Measurements from ENCODE around the gene NCOA1.
"Not testable (repeated sequence)": the region's sequence is repeated elsewhere in the genome, so short reads cannot be mapped to it uniquely, and the experiment has no call there.

The NCOA1 gene

GRCh38 chr2:24477229-24477628 lies 13.8 kb upstream of the NCOA1 start:
- DNase-seq: no peak

- DNase-seq: no peak
These were observed 12.8 kb upstream of the NCOA1 start for GRCh38 chr2:24478243-24478642.

DNA sequence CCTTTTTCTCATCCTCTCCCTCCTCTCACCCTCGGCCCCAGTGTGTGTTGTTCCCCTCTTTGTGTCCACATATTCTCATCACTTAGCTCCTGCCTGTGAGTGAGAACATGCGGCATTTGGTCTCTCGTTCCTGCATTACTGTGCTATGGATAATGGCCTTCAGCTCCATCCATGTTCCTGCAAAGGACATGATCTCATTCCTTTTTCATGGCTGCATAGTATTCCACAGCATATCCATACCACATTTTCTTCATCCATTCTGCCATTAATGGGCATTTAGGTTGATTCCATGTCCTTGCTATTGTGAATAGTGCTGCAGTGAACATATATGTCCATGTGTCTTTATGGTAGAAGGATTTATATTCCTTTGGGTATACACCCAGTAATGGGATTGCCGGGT lies 10.8 kb upstream of the NCOA1 start:
- DNase-seq: no peak

DNA sequence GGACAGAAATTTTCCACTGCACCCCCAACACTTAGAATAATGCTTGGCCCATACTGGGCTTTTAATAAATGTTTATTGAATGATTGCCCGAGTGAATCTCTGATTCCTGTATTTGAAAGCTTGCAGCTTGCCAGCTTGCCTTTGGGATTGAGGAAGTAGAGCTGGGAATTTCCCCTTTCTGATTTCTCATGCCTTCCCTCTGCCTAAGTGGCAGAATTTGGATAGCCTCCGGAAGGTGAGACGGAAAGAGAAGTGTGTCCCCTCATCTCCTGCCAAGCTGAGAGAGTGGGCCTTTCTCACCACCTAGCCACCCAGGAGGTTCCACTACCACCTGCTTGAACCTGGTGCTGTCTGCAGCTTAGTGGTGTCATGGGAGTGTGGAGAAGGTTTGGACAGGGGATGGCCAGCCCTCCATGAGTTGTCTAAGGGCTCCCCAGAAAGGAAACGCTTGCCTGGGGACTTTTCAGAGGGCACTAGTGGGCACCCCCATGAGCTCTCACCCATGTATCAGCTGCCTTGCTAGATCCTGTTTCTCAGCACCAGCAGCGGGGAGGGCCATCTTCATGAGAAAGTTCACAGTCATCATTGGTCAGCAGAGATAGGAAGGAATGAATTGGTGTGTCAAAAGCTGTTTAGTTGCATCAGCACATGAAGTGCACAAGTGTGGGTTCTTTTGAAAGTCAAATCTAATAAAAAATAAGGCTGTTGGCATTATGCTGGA lies 8.6 kb upstream of the NCOA1 start:
- no peak for DNase-seq

- DNase-seq: no peak
These were observed 8.1 kb upstream of the NCOA1 start for GRCh38 chr2:24482972-24483300.

- not testable (repeated sequence) for DNase-seq
These were observed 6.4 kb upstream of the NCOA1 start for GRCh38 chr2:24484677-24485076.

DNA sequence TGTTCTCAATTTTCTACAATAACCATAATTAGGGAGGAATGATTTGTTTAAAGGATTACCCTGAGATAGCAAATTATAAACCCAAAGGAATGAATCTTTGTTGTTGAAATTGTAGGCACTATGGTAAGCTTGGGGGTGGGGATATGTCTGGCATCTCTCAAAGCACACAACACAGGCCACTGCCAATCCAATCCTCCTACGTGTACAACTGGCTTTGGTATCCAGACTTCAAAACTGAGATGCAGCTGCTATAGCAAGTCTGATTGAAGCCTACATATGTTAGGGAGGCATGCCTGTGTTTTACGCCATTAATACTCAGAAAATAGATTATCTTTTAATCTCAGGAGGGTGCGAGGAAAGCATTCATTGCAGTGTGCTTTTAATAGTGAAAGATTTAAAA lies 5.9 kb upstream of the NCOA1 start:
- no peak for DNase-seq

DNA sequence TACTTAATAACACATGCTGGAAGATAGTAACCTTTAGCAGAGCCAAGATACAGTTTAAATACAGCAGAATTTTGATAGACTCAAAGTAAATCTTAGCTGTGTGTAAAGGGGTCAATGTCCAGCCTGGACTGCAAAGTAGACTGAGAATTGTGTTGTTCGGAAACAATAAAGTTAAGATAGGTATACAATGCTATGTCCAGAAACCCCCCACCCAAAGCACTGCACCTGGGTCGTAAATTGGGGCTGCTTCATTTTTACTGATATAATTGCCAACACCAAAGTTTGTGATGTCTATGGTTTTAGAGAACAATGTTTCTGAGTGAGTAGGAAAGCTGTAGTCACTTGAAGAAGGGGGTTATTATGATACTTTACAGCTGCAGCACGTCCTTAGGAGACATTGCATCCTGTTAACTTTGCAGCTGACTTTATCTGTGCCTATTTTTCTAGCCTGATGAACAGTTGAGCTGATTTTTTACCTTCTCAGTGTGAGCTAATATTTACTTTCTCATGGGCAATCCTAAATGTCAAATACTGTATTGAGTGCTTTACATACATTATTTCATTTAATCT lies 4.3 kb upstream of the NCOA1 start:
- no peak for DNase-seq

DNA sequence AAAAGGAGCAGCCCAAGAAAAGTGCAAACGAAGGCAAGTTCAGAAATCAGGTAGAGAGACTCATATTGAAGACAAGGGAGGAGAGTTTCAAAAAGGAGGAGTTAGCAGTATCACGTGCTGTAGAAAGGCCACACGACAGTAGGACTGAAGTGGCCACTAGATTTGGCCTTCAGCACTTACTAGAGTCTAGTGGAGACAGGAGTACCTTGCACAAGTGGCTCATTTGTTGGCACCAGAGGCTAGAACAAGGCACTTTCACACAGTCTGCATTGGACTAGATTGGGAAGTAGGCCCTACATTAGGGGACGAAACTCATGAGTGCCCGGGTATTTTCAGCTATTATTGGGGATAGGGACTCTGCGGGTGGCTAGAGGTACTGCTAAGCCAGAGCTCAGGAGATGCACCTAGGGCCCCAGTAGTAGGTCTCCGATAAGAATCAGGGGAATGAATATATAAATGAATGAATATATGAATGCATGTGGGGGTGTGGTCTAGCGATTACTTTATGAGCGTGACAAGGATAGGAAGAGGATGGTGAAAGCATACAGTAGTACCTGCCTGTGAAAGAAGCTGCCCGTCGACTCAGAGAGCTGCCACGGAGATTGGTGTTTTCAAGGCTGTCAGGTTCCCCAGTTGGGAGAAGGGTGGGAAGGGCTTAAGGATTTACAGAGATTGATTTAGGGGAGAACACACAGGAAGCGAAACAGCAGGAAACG lies 1.4 kb upstream of the NCOA1 start:
- DNase-seq: no peak

DNA sequence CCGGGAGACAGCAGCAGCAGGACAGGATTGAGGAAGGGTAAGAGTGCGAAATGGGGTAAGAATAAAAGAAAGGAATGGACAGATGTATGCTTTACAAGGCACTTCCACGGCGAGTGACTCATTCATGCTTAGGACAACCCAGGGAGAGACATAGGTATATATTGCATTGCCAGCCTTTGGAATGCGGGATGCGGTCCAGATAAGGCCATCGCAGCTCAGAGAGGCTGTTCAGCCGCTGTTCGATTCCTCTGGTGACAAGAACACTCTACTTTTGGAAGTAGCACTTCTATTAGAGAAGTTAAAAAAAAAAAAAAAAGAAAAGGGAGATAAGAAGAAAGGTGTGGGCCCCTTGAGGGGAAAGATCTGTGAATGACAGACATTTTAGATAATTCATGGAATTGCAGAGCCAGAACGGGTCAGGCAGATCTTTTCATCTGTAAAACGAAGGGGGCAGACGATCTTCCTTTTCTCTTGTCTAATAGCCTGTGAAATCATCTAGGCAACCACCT lies 819 bp upstream of the NCOA1 start:
- no peak for DNase-seq

GRCh38 chr2:24491542-24492420 lies 727 bp downstream of the NCOA1 start:
- no peak for DNase-seq

DNA sequence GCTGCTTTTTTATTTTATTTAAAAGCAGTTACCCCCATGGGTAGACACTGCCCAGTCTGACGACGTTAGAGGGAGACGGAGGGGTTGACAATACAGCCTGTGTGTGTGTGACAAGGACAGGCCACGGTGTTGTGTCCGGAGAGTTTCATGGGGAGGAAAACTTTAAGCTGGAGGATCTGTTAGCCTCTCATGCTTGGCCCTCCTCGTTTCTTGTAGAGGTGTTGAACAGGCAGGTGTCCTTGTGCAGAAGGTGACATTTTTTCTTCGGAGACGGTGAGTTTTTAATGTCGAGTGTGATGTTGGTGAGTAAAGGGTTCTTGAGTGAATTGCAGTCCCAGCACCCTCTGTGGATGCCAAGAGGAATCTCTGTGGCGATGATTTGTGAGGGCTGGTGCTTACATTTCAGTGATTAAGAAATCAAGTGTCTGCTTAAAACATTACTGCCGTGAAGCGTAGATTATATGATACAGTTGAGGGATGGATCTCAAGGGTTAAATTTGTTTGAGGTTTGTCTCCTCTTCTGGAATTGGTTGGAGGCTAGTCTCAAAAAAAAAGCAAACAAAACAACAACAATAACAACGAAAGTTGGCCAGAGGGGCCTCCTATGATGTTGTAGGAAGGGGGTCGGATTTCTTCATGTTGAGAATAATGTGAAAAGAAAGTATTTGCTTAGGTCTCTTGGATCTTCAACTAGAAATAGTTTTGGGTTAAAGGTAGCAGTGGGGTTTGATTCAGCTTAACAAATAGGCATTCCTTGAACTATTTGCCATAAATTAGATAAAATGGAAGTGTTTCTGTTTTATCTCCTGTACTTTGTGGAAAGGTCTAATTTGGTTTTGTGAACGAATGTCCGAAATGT lies 1.6 kb downstream of the NCOA1 start:
- peak; percentile 3 for DNase-seq

DNA sequence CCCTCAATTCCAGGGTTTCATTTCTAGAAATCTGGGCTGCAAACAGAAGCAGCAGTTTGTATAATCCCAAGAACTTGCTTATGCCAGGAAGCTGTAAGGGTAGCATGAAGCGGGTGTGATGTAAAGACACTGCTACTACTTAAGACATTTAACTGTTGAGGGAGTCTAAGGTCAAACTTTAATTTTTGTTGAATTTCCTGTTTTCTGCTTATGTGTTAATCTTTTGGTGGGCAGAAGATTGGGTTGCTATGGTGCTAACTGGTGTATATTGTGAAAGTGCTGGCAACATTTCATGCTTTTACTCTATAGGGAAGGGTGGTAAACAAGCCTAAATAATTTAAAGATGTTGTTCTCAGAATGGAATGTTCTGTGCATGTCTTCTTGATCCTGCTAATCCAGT lies 2.7 kb downstream of the NCOA1 start:
- DNase-seq: no peak

GRCh38 chr2:24494410-24494809 lies 3.4 kb downstream of the NCOA1 start:
- no peak for DNase-seq

DNA sequence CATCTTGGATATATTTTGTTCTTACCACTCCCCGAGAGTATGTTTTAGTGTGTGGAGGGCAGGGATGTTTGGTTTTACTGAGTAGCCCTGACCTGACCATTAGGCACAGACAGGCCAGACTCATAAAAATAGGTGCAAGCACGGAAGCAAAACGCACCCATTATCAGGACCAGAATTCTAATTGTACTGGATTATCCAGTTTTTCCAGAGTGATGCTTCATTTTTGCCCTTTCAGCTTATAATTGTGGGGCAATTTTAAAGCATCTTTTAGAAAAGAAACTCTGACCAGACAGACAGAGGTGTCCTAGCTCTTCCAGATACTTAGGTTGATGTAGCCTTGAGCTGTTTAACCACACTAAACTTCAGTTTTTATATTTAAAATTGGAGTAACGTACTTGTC lies 4.4 kb downstream of the NCOA1 start:
- no peak for DNase-seq

DNA sequence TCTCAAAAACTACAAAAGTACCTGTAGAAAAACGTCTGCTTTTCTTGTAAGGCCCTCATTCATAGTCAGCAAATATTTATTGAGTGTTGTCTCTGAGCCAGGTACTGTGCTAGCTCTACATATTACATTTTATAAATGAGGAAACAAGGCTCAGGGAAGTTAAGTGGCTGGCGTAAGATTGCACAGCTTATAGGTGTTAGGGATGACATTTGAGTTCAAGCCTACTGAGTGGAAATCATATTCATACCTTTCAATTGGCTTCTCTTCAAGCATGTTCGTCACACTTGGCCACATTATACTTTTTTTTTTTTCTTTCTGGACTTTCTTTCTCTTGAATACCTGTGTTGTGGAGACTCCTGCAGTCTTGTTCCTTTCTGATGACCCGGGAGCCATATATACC lies 5.9 kb downstream of the NCOA1 start:
- no peak for DNase-seq

DNA sequence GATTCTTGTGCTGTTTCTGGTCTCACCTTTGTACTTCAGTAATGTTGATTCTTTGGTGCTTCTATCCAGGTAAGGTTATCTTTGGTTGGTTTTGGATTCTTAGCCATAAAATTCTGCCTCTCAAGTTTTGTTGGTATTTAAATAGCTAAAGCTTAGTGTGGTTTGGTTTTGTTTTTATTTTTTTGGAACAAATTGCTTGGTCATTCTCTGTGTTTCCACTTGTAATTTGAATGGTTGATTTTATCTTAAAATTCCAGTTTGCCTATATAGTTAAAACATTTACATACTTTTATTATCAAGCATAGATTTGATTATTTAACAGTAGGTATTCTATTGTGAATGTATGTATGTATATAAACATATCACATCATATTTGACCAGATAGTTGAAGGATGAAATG lies 6.6 kb downstream of the NCOA1 start:
- no peak for DNase-seq

DNA sequence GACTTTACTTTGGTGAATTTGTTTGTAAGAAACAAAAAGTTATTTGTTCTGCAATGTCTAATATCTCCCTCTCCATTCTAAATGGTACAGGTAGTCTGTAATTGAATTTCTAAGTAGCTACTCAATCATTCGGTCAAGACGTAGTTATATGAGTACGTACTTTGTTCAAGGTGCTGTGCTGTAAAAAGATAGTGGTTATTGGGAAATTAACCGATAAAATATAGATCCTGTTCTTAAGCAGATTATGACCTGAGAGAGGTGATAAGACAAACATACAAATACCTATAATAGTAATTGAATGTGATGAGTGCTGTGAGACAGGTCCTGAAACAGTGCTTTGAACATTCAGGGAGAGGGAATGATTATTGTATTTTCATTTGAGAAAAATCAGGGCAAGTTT lies 7.1 kb downstream of the NCOA1 start:
- DNase-seq: no peak

- no peak for DNase-seq
These were observed 10.8 kb downstream of the NCOA1 start for GRCh38 chr2:24501813-24502212.

- DNase-seq: no peak
These were observed 14.7 kb downstream of the NCOA1 start for GRCh38 chr2:24505534-24506275.

DNA sequence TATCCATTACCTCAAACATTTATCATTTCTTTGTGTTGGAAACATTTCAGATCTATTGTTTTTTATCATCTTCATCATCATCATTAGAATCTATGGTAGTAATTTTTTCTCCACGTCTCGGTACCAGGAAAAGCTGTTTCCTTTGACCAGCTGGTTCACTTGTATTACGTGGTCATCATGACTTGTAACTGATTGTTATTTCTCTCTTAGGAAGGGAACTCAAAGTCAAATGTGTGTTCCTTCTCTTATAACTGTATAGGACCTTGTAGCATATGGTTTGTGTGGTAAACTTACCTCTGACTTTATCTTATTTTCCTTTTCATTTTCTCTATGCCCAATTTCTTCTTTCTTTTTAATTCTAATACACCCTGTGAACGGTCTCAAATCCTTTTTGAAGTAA lies 16.5 kb downstream of the NCOA1 start:
- no peak for DNase-seq

DNA sequence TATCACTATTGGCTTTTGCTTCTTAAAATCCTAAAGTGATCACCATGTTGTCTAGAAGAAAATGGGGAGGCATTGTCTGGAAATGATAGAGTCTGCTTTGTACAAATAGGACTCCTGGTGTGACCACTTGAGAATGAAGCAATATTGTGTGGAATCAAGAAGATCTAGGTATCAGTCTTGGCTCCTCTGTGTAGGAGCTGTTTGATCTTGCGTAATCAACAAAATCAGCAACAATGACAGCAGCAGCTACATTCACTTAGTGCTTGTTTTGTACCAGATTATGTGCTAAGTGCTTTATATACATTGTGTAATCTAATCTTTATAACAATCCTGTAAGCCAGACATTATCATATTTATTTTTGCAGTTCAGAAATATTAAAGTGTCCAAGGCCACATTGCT lies 17.8 kb downstream of the NCOA1 start:
- DNase-seq: no peak
